Keratinocyte (primary cell): ENCODE results near the gene NHLRC3.

Experiments used
- EZH2 ChIP-seq: IDR thresholded peaks from one replicate; pipeline ENCODE4 v1.6.1; 2012; ENCODE audit warnings: inconsistent platforms, mild to moderate bottlenecking, low read length, moderate library complexity
- TF ChIP-seq, protein P1 (sequence below), 3 experiments: IDR thresholded peaks in 1 of 3; conservative IDR thresholded peaks in 1 of 3; optimal IDR thresholded peaks in 1 of 3; 2 replicates in 2 of 3; 3 replicates in 1 of 3; pipeline versions ENCODE3 to v1.5.1; 2011; ENCODE audit warnings: low read length in 3 of 3, mild to moderate bottlenecking in 3 of 3, moderate library complexity in 2 of 3, control low read depth in 1 of 3, inconsistent platforms in 1 of 3; ENCODE audit not compliant: insufficient read depth in 2 of 3; ENCODE audit errors: extremely low read depth in 1 of 3

DNA sequence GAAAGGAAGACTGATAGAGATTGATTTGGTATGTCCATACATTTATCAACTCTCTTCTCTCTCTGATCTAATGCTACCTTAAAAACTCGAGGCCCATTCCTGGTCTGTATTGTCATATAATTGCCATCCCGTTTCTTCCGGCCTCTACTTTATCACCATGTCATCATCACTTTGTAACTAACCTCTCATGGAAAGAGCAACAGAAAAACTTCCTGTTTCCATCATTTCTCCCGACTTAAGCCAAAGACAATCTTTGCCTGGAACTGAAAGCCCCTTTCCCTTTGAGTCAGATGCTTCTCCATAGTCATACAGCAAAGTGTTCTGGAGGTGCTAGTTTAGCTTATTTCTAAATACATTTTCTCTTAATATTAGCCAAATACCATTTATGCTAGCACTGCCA is 44.9 kb upstream of the NHLRC3 start:
- TF ChIP-seq, protein P1, sequence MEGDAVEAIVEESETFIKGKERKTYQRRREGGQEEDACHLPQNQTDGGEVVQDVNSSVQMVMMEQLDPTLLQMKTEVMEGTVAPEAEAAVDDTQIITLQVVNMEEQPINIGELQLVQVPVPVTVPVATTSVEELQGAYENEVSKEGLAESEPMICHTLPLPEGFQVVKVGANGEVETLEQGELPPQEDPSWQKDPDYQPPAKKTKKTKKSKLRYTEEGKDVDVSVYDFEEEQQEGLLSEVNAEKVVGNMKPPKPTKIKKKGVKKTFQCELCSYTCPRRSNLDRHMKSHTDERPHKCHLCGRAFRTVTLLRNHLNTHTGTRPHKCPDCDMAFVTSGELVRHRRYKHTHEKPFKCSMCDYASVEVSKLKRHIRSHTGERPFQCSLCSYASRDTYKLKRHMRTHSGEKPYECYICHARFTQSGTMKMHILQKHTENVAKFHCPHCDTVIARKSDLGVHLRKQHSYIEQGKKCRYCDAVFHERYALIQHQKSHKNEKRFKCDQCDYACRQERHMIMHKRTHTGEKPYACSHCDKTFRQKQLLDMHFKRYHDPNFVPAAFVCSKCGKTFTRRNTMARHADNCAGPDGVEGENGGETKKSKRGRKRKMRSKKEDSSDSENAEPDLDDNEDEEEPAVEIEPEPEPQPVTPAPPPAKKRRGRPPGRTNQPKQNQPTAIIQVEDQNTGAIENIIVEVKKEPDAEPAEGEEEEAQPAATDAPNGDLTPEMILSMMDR (optimal IDR thresholded peaks at IDR 0.05 in 1 of 3, IDR thresholded peaks at IDR 0.05 in 1 of 3, conservative IDR thresholded peaks at IDR 0.05 in 1 of 3; ENCODE audit: extremely low read depth in 1 of 3, insufficient read depth in 2 of 3, low read length in 3 of 3), result no peak
- no peak for TF ChIP-seq EZH2
